Stimulated activated memory B cell treated with anti-CD40 and anti-IgM and Interleukin-4, amounts not matched to agents 10 μg/mL and 1 μg/mL and 100 μg/mL, for 72 hours (primary cell): Measurements from ENCODE around the gene USP1.

Source experiments
- ATAC-seq: fragments of 150-1000 bp; cut with Tn5 transposase; 2 replicates; pipeline ENCODE4 v1.10.0; 2021
- H3K27ac Mint-ChIP-seq: one replicate; pipeline ENCODE4 v1.8.0; 2022; ENCODE audit warnings: mild to moderate bottlenecking, mixed read lengths
- H3K27me3 Mint-ChIP-seq: one replicate; pipeline ENCODE4 v1.8.0; 2022; ENCODE audit warnings: mixed read lengths
- H3K36me3 Mint-ChIP-seq: one replicate; pipeline ENCODE4 v1.8.0; 2022; ENCODE audit warnings: mixed read lengths
- H3K4me1 Mint-ChIP-seq: one replicate; pipeline ENCODE4 v1.8.0; 2022; ENCODE audit warnings: mixed read lengths
- H3K4me3 Mint-ChIP-seq: one replicate; pipeline ENCODE4 v1.8.0; 2022; ENCODE audit warnings: mild to moderate bottlenecking, moderate library complexity, mixed read lengths
- H3K9me3 Mint-ChIP-seq: one replicate; pipeline ENCODE4 v1.8.0; 2022; ENCODE audit warnings: mixed read lengths

The USP1 gene

GRCh38 chr1:62436466-62437272 is at the start of gene USP1:
Gene USP1 (plus strand): TSS chr1:62437049. CDS start chr1:62439868, 2,819 bp downstream.
- peak within 1 kb of the TSS; percentile 95 for H3K4me3 Mint-ChIP-seq
- H3K36me3 Mint-ChIP-seq: peaks cover 8% of the 10 kb centered on the region

GRCh38 chr1:62389531-62389930 is 47.3 kb upstream of the USP1 start:
- H3K36me3 Mint-ChIP-seq: no peaks in the 10 kb centered on the region
- no peak for ATAC-seq
- no peak overlapping the region for H3K4me3 Mint-ChIP-seq
- peaks cover 21% of the 10 kb centered on the region for H3K27me3 Mint-ChIP-seq
- H3K9me3 Mint-ChIP-seq: no peaks in the 10 kb centered on the region
- no peaks in the 10 kb centered on the region for H3K4me1 Mint-ChIP-seq
- H3K27ac Mint-ChIP-seq: no peak overlapping the region

More at GRCh38 chr1:62436466-62437272, at the start of gene USP1:
- H3K4me1 Mint-ChIP-seq: peaks cover 38% of the 10 kb centered on the region
- peak; percentile 95 for ATAC-seq
- H3K27ac Mint-ChIP-seq: peak within 1 kb of the TSS; percentile 98
- no peaks in the 10 kb centered on the region for H3K27me3 Mint-ChIP-seq
- peaks cover 3% of the 10 kb centered on the region for H3K9me3 Mint-ChIP-seq

GRCh38 chr1:62390071-62390470 is 46.8 kb upstream of the USP1 start:
- H3K27ac Mint-ChIP-seq: no peak overlapping the region
- ATAC-seq: no peak
- no peaks in the 10 kb centered on the region for H3K36me3 Mint-ChIP-seq
- no peak overlapping the region for H3K4me3 Mint-ChIP-seq
- no peaks in the 10 kb centered on the region for H3K4me1 Mint-ChIP-seq
- H3K9me3 Mint-ChIP-seq: no peaks in the 10 kb centered on the region
- H3K27me3 Mint-ChIP-seq: peaks cover 21% of the 10 kb centered on the region

GRCh38 chr1:62391369-62391971 is 45.4 kb upstream of the USP1 start:
- Mint-ChIP-seq H3K27ac (no peak overlapping the region), H3K36me3 (no peaks in the 10 kb centered on the region), H3K9me3 (no peaks in the 10 kb centered on the region), H3K4me3 (no peak overlapping the region), H3K27me3 (peaks cover 21% of the 10 kb centered on the region), H3K4me1 (no peaks in the 10 kb centered on the region)
- no peak for ATAC-seq

GRCh38 chr1:62392951-62393350 is 43.9 kb upstream of the USP1 start:
- Mint-ChIP-seq H3K27me3 (peaks cover 12% of the 10 kb centered on the region), H3K4me3 (no peak overlapping the region), H3K4me1 (no peaks in the 10 kb centered on the region), H3K27ac (no peak overlapping the region), H3K36me3 (no peaks in the 10 kb centered on the region), H3K9me3 (no peaks in the 10 kb centered on the region)
- ATAC-seq: no peak

- Mint-ChIP-seq H3K4me1 (no peaks in the 10 kb centered on the region), H3K27me3 (peaks cover 11% of the 10 kb centered on the region), H3K4me3 (no peak overlapping the region), H3K36me3 (no peaks in the 10 kb centered on the region), H3K27ac (no peak overlapping the region), H3K9me3 (no peaks in the 10 kb centered on the region)
- no peak for ATAC-seq
These were observed 42.2 kb upstream of the USP1 start for GRCh38 chr1:62394646-62395045.

- H3K27me3 Mint-ChIP-seq: peaks cover 11% of the 10 kb centered on the region
- no peaks in the 10 kb centered on the region for H3K4me1 Mint-ChIP-seq
- H3K4me3 Mint-ChIP-seq: no peak overlapping the region
- no peaks in the 10 kb centered on the region for H3K9me3 Mint-ChIP-seq
- no peak overlapping the region for H3K27ac Mint-ChIP-seq
- peak; percentile 9 for ATAC-seq
- H3K36me3 Mint-ChIP-seq: no peaks in the 10 kb centered on the region
These were observed 41.6 kb upstream of the USP1 start for GRCh38 chr1:62395291-62395690.

GRCh38 chr1:62396871-62397270 is 40.0 kb upstream of the USP1 start:
- Mint-ChIP-seq H3K27me3 (peaks cover 11% of the 10 kb centered on the region), H3K9me3 (no peaks in the 10 kb centered on the region), H3K36me3 (no peaks in the 10 kb centered on the region), H3K27ac (no peak overlapping the region), H3K4me3 (no peak overlapping the region), H3K4me1 (no peaks in the 10 kb centered on the region)
- ATAC-seq: no peak

- Mint-ChIP-seq H3K36me3 (no peaks in the 10 kb centered on the region), H3K4me1 (no peaks in the 10 kb centered on the region), H3K4me3 (no peak overlapping the region), H3K27ac (no peak overlapping the region), H3K27me3 (peaks cover 11% of the 10 kb centered on the region), H3K9me3 (no peaks in the 10 kb centered on the region)
- no peak for ATAC-seq
These were observed 39.5 kb upstream of the USP1 start for GRCh38 chr1:62397301-62397700.

- no peak for ATAC-seq
- H3K4me3 Mint-ChIP-seq: no peak overlapping the region
- no peaks in the 10 kb centered on the region for H3K36me3 Mint-ChIP-seq
- H3K27ac Mint-ChIP-seq: no peak overlapping the region
- H3K9me3 Mint-ChIP-seq: no peaks in the 10 kb centered on the region
- peaks cover 9% of the 10 kb centered on the region for H3K27me3 Mint-ChIP-seq
- no peaks in the 10 kb centered on the region for H3K4me1 Mint-ChIP-seq
These were observed 38.5 kb upstream of the USP1 start for GRCh38 chr1:62398377-62398776.

- Mint-ChIP-seq H3K27me3 (no peaks in the 10 kb centered on the region), H3K4me3 (no peak overlapping the region), H3K4me1 (no peaks in the 10 kb centered on the region), H3K9me3 (no peaks in the 10 kb centered on the region), H3K27ac (no peak overlapping the region), H3K36me3 (no peaks in the 10 kb centered on the region)
- ATAC-seq: no peak
These were observed 35.7 kb upstream of the USP1 start for GRCh38 chr1:62401034-62401760.

- no peak for ATAC-seq
- Mint-ChIP-seq H3K4me1 (no peaks in the 10 kb centered on the region), H3K36me3 (no peaks in the 10 kb centered on the region), H3K9me3 (no peaks in the 10 kb centered on the region), H3K27ac (no peak overlapping the region), H3K4me3 (no peak overlapping the region), H3K27me3 (peaks cover 11% of the 10 kb centered on the region)
These were observed 31.6 kb upstream of the USP1 start for GRCh38 chr1:62405247-62405646.

GRCh38 chr1:62406576-62406975 is 30.3 kb upstream of the USP1 start:
- Mint-ChIP-seq H3K27me3 (peaks cover 12% of the 10 kb centered on the region), H3K36me3 (no peaks in the 10 kb centered on the region), H3K9me3 (no peaks in the 10 kb centered on the region), H3K27ac (no peak overlapping the region), H3K4me1 (no peaks in the 10 kb centered on the region), H3K4me3 (no peak overlapping the region)
- no peak for ATAC-seq

GRCh38 chr1:62407398-62408009 is 29.3 kb upstream of the USP1 start:
- no peaks in the 10 kb centered on the region for H3K4me1 Mint-ChIP-seq
- H3K9me3 Mint-ChIP-seq: no peaks in the 10 kb centered on the region
- peaks cover 12% of the 10 kb centered on the region for H3K27me3 Mint-ChIP-seq
- no peak overlapping the region for H3K4me3 Mint-ChIP-seq
- no peak overlapping the region for H3K27ac Mint-ChIP-seq
- no peaks in the 10 kb centered on the region for H3K36me3 Mint-ChIP-seq
- ATAC-seq: no peak

GRCh38 chr1:62415687-62416086 is 21.2 kb upstream of the USP1 start:
- no peaks in the 10 kb centered on the region for H3K36me3 Mint-ChIP-seq
- no peaks in the 10 kb centered on the region for H3K4me1 Mint-ChIP-seq
- no peak overlapping the region for H3K4me3 Mint-ChIP-seq
- no peak overlapping the region for H3K27ac Mint-ChIP-seq
- peaks cover 11% of the 10 kb centered on the region for H3K27me3 Mint-ChIP-seq
- H3K9me3 Mint-ChIP-seq: no peaks in the 10 kb centered on the region
- ATAC-seq: no peak
